Keratinocyte (primary cell): ENCODE results near the gene ARCN1.

Experiments used
- EZH2 ChIP-seq: IDR thresholded peaks from one replicate; pipeline ENCODE4 v1.6.1; 2012; ENCODE audit warnings: inconsistent platforms, mild to moderate bottlenecking, low read length, moderate library complexity
- TF ChIP-seq, protein P1 (sequence below), 3 experiments: IDR thresholded peaks in 1 of 3; conservative IDR thresholded peaks in 1 of 3; optimal IDR thresholded peaks in 1 of 3; 2 replicates in 2 of 3; 3 replicates in 1 of 3; pipeline versions ENCODE3 to v1.5.1; 2011; ENCODE audit warnings: low read length in 3 of 3, mild to moderate bottlenecking in 3 of 3, moderate library complexity in 2 of 3, control low read depth in 1 of 3, inconsistent platforms in 1 of 3; ENCODE audit not compliant: insufficient read depth in 2 of 3; ENCODE audit errors: extremely low read depth in 1 of 3

DNA sequence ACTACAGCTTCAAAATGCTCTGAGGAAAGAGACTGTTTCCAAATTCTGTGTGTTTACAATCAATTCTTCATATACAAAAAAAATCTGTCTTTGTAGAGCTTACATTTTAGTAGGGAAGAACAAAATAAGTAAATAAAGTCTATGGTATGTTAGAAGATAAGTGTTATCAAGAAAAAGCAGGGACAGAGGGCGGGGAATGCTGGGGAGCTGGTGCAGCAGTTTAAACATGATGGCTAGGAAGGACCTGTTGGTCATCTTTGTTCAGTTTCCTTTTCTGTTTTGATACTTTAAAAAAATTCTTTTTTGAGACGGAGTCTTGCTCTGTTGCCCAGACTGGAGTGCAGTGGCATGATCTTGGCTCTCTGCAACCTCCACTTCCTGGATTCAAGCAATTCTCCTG, 25.1 kb upstream of the ARCN1 start:
- TF ChIP-seq, protein P1, sequence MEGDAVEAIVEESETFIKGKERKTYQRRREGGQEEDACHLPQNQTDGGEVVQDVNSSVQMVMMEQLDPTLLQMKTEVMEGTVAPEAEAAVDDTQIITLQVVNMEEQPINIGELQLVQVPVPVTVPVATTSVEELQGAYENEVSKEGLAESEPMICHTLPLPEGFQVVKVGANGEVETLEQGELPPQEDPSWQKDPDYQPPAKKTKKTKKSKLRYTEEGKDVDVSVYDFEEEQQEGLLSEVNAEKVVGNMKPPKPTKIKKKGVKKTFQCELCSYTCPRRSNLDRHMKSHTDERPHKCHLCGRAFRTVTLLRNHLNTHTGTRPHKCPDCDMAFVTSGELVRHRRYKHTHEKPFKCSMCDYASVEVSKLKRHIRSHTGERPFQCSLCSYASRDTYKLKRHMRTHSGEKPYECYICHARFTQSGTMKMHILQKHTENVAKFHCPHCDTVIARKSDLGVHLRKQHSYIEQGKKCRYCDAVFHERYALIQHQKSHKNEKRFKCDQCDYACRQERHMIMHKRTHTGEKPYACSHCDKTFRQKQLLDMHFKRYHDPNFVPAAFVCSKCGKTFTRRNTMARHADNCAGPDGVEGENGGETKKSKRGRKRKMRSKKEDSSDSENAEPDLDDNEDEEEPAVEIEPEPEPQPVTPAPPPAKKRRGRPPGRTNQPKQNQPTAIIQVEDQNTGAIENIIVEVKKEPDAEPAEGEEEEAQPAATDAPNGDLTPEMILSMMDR (optimal IDR thresholded peaks at IDR 0.05 in 1 of 3, IDR thresholded peaks at IDR 0.05 in 1 of 3, conservative IDR thresholded peaks at IDR 0.05 in 1 of 3; ENCODE audit: extremely low read depth in 1 of 3, insufficient read depth in 2 of 3, low read length in 3 of 3) = no peak
- no peak for TF ChIP-seq EZH2
